B cell (primary cell): ENCODE measurements around the gene ARL5A. TPM values are rescaled to one million over a fixed set of nuclear protein-coding genes. Genes with fewer than 3 reads are reported as not detected.

Experiments
- ATAC-seq: fragments of 200-7000 bp; cut with Tn5 transposase; one replicate; pipeline ENCODE4 v1.10.0; 2021; ENCODE audit warnings: low read depth, mild to moderate bottlenecking, moderate number of reproducible peaks, moderate library complexity
- CTCF ChIA-PET: fragments of 350-600 bp; sonication (Branson Sonifier 250); formaldehyde crosslinking; loops from one replicate; lab custom pipeline; 2021; ENCODE audit warnings: antibody characterized with exemption, inconsistent platforms; lab: Charles Lee
- POLR2A ChIA-PET: fragments of 350-600 bp; sonication (Branson Sonifier 250); formaldehyde crosslinking; loops from one replicate; lab custom pipeline; 2021; ENCODE audit warnings: antibody characterized with exemption; lab: Charles Lee
- DNase-seq: peaks from one replicate; pipeline ENCODE4 v3.0.0; 2013
- H2AFZ ChIP-seq: 2 replicates; pipeline ENCODE4 v1.6.1; 2012; ENCODE audit warnings: mild to moderate bottlenecking, low read depth, low read length; ENCODE audit not compliant: insufficient read depth, poor library complexity, severe bottlenecking
- H3K27ac ChIP-seq, 2 donors: 1 replicate in 1 of 2; 2 replicates in 1 of 2; pipeline ENCODE4 v1.5.1; 2012 to 2013; ENCODE audit warnings: low read length in 2 of 2, mild to moderate bottlenecking in 2 of 2, moderate library complexity in 1 of 2
- H3K27me3 ChIP-seq, 4 experiments: fragments of 200-600 bp in 1 of 4; sonication (generic) in 1 of 4; replicated peaks in 1 of 4; 1 replicate in 2 of 4; 2 replicates in 2 of 4; pipeline versions ENCODE4 v1.6.1 to v1.7.0; 2013 to 2016; ENCODE audit warnings: low read length in 3 of 4, mild to moderate bottlenecking in 2 of 4, mixed read lengths in 1 of 4, moderate library complexity in 1 of 4; ENCODE audit not compliant: insufficient read depth in 4 of 4, control insufficient read depth in 3 of 4; ENCODE audit errors: control extremely low read depth in 1 of 4
- H3K36me3 ChIP-seq, 2 experiments: replicated peaks in 1 of 2; 1 replicate in 1 of 2; 2 replicates in 1 of 2; pipeline versions ENCODE4 v1.6.1 to v1.7.1; 2013; ENCODE audit warnings: low read length in 1 of 2; ENCODE audit not compliant: insufficient read depth in 2 of 2, control insufficient read depth in 1 of 2; ENCODE audit errors: control extremely low read depth in 1 of 2, extremely low read depth in 1 of 2
- H3K4me1 ChIP-seq, 2 donors: fragments of 200-600 bp in 1 of 2; sonication (generic) in 1 of 2; 1 replicate in 1 of 2; 2 replicates in 1 of 2; pipeline versions ENCODE4 v1.5.1 to v1.6.1; 2013 to 2017; ENCODE audit warnings: low read length in 2 of 2; ENCODE audit not compliant: control insufficient read depth in 2 of 2, insufficient read depth in 2 of 2
- H3K4me2 ChIP-seq: replicated peaks from 2 replicates; pipeline ENCODE3; 2012; ENCODE audit warnings: mild to moderate bottlenecking, low read depth, low read length; ENCODE audit not compliant: poor library complexity, severe bottlenecking
- H3K4me3 ChIP-seq, 5 experiments: fragments of 200-600 bp in 1 of 5; sonication (generic) in 1 of 5; 1 replicate in 3 of 5; 2 replicates in 2 of 5; pipeline versions ENCODE4 v1.5.1 to v1.7.0; 2011 to 2016; ENCODE audit warnings: low read length in 4 of 5, mild to moderate bottlenecking in 4 of 5, low read depth in 2 of 5, control low read depth in 1 of 5, moderate library complexity in 1 of 5; ENCODE audit not compliant: insufficient read depth in 1 of 5; ENCODE audit errors: control extremely low read depth in 1 of 5, extremely low read depth in 1 of 5
- H3K79me2 ChIP-seq: fragments of 200-600 bp; sonication (generic); one replicate; pipeline ENCODE4 v1.6.0; 2016; ENCODE audit warnings: low read length; ENCODE audit not compliant: control insufficient read depth, insufficient read depth
- H3K9ac ChIP-seq: fragments of 200-600 bp; sonication (generic); 2 replicates; pipeline ENCODE4 v1.6.1; 2017; ENCODE audit warnings: mild to moderate bottlenecking, low read length, moderate library complexity
- H3K9me3 ChIP-seq, 3 donors: one replicate each; pipeline versions ENCODE4 v1.6.1 to v1.7.1; 2013; ENCODE audit warnings: low read length in 2 of 3; ENCODE audit not compliant: control insufficient read depth in 2 of 3, insufficient read depth in 1 of 3; ENCODE audit errors: control extremely low read depth in 1 of 3
- H4K20me1 ChIP-seq: 2 replicates; pipeline ENCODE4 v1.6.0; 2012; ENCODE audit warnings: mild to moderate bottlenecking, low read length; ENCODE audit not compliant: insufficient read depth, control insufficient read depth, poor library complexity, severe bottlenecking
- H3K27ac Mint-ChIP-seq: one replicate; pipeline ENCODE4 v1.8.0; 2021; ENCODE audit warnings: mixed read lengths
- H3K27me3 Mint-ChIP-seq: one replicate; pipeline ENCODE4 v1.8.0; 2021; ENCODE audit warnings: mixed read lengths
- H3K4me1 Mint-ChIP-seq: one replicate; pipeline ENCODE4 v1.8.0; 2021; ENCODE audit warnings: mixed read lengths
- H3K4me3 Mint-ChIP-seq: one replicate; pipeline ENCODE4 v1.8.0; 2021; ENCODE audit warnings: mixed read lengths
- H3K9me3 Mint-ChIP-seq: one replicate; pipeline ENCODE4 v1.8.0; 2022; ENCODE audit warnings: mixed read lengths; ENCODE audit not compliant: insufficient read depth
- EZH2 ChIP-seq: IDR thresholded peaks from 2 replicates; pipeline ENCODE4 v1.6.1; 2012; ENCODE audit warnings: borderline replicate concordance, low read depth, mild to moderate bottlenecking, moderate library complexity, low read length; ENCODE audit not compliant: insufficient read depth, poor library complexity, severe bottlenecking
- WGBS: methylation state at CpG from one replicate; pipeline ENCODE4 v1.1.5; 2013; ENCODE audit warnings: missing lambda C conversion rate; ENCODE audit not compliant: insufficient coverage; 5-methylcytosine and 5-hydroxymethylcytosine counted together
- intact Hi-C: fragments of 100-400 bp; cut with micrococcal nuclease; formaldehyde crosslinking; loops from one replicate; pipeline ENCODE4 v1.10.0; 2022
- polyA plus RNA-seq: library from polyadenylated mRNA; depleted of rRNA; stranded (reverse); fragments of >200 nt; gene quantifications from 2 replicates; pipeline ENCODE4 v1.2.3, GENCODE V29; 2012
- total RNA-seq, 2 donors: library from RNA; stranded (reverse); fragments of 120-200 nt in 1 of 2; gene quantifications; 1 replicate in 1 of 2; 2 replicates in 1 of 2; pipeline versions ENCODE4 v1.2.3 to v1.2.4, GENCODE V29; 2013 to 2022
- TF ChIP-seq, protein P1 (sequence below): fragments of 200-600 bp; IDR thresholded peaks from one replicate; pipeline ENCODE4 v1.8.0; 2022; ENCODE audit warnings: antibody characterized with exemption, mild to moderate bottlenecking

ARL5A gene
- total and polyA plus RNA-seq, 2 donors (not counting 1 experiment from before 2014, with no cell fraction given): 18.2 to 54.1 TPM

DNA sequence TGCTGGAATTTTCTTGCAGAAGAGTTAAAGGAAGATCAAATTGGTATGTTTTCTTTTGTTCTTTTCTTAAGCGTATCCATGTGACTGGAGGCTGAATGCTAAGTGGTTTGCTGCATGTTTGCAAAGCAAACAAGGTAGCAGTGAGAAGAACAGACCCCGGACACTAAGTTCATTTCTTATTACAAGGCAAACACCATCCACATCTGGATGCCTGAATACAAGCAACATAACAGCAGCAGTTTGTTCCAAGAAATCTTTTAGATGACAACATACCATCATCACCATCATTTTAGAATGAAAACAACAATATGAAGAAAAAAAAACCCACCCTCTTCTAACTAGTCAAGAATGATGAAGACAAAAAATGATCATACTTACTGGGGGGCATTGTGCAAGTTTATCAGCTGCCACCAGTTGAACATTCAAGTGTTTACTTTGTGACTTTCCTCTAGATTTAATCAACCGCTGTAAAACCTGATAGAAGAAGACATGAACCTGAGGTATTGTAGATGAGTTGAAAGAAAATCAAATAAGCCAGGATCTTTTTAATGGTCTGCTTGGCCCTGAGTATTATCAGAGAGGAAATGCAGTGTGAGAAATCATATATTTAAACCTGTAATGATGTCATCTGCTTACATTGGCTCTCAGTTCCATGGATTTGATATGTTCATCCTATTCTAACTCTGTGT lies 25.0 kb upstream of the ARL5A start:
- WGBS: 90% methylated on average over 2 of the region's 3 CpGs
- no peaks in the 10 kb centered on the region for H3K27me3 Mint-ChIP-seq

More for the DNA sequence above, 25.0 kb upstream of the ARL5A start:
- H3K4me1 ChIP-seq: no peaks in the 10 kb centered on the region
- Mint-ChIP-seq H3K4me1 (peaks cover 3% of the 10 kb centered on the region), H3K9me3 (no peaks in the 10 kb centered on the region), H3K4me3 (no peak overlapping the region), H3K27ac (no peak overlapping the region)
- H3K4me2 ChIP-seq: no peak overlapping the region
- H3K27me3 ChIP-seq: no peaks in the 10 kb centered on the region
- no peak overlapping the region for H3K4me3 ChIP-seq
- intact Hi-C loops: no loop called here
- H2AFZ ChIP-seq: no peak overlapping the region
- H3K27ac ChIP-seq: no peak overlapping the region
- CTCF ChIA-PET: no interaction called here
- H3K9me3 ChIP-seq: no peaks in the 10 kb centered on the region
- H3K36me3 ChIP-seq: no peaks in the 10 kb centered on the region
- ATAC-seq: no peak
- no peak for DNase-seq
- H4K20me1 ChIP-seq: no peaks in the 10 kb centered on the region
- H3K79me2 ChIP-seq: no peaks in the 10 kb centered on the region
- POLR2A ChIA-PET: no interaction called here
- no peak for TF ChIP-seq EZH2
- TF ChIP-seq, protein P1, sequence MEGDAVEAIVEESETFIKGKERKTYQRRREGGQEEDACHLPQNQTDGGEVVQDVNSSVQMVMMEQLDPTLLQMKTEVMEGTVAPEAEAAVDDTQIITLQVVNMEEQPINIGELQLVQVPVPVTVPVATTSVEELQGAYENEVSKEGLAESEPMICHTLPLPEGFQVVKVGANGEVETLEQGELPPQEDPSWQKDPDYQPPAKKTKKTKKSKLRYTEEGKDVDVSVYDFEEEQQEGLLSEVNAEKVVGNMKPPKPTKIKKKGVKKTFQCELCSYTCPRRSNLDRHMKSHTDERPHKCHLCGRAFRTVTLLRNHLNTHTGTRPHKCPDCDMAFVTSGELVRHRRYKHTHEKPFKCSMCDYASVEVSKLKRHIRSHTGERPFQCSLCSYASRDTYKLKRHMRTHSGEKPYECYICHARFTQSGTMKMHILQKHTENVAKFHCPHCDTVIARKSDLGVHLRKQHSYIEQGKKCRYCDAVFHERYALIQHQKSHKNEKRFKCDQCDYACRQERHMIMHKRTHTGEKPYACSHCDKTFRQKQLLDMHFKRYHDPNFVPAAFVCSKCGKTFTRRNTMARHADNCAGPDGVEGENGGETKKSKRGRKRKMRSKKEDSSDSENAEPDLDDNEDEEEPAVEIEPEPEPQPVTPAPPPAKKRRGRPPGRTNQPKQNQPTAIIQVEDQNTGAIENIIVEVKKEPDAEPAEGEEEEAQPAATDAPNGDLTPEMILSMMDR: no peak
- no peak overlapping the region for H3K9ac ChIP-seq
